ENCODE measurements around the gene RHOBTB3.

The RHOBTB3 gene

GRCh38 chr5:95713960-95714710, 17.0 kb upstream of the RHOBTB3 start:
- peak; percentile 61 for DNase-seq (ENCODE audit: low read depth)

DNA sequence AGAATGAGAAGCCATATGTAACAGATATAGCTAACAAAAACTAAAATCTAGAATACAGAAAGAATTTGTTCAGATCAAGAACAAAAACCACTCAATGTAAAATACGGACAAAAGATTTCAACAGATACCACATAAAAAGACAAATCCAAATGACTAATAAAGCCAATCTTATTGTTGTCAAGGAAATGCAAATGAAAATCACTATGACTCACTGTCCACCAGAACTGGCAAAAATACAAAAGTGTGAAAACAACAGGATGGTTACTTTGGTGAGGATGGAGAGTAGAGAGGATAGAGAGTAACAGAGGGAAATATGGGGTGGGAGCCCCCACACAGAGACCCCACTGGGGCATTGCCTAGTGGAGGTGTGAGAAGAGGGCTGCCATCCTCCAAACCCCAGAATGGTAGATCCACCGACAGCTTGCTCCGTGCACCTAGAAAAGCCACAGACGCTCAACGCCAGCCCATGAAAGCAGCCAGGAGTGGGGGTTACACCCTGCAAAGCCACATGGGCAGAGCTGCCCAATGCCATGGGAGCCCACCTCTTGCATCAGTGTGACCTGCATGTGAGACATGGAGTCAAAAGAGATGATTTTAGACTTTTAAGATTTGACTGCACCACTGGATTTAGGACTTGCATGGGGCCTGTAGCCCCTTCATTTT, 15.2 kb upstream of the RHOBTB3 start:
- peak; percentile 81 for DNase-seq (ENCODE audit: low read depth)

- no peak for DNase-seq (ENCODE audit: low read depth)
Measured at GRCh38 chr5:95717439-95717838, 13.7 kb upstream of the RHOBTB3 start.

DNA sequence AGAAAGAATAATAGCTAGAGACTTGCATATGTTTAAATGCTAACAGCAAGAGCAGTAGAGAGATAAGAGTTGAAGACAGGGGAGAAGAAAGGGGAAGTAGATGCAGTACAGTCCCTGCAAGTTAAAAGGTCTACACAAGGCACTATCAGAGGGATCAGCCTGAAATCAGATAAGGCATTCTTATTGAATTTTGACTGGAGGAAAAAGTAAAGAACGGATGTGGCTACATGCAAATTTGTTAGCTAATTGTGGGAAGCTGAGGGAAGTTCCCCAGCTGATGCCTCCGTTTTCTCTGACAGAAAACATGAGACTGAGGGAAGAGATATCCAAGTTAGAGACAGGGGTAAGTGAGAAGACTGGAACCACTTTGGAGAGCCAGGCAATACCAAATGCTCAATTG, 12.9 kb upstream of the RHOBTB3 start:
- peak; percentile 66 for DNase-seq (ENCODE audit: low read depth)

- no peak for DNase-seq (ENCODE audit: low read depth)
Measured at GRCh38 chr5:95718738-95719137, 12.4 kb upstream of the RHOBTB3 start.

DNA sequence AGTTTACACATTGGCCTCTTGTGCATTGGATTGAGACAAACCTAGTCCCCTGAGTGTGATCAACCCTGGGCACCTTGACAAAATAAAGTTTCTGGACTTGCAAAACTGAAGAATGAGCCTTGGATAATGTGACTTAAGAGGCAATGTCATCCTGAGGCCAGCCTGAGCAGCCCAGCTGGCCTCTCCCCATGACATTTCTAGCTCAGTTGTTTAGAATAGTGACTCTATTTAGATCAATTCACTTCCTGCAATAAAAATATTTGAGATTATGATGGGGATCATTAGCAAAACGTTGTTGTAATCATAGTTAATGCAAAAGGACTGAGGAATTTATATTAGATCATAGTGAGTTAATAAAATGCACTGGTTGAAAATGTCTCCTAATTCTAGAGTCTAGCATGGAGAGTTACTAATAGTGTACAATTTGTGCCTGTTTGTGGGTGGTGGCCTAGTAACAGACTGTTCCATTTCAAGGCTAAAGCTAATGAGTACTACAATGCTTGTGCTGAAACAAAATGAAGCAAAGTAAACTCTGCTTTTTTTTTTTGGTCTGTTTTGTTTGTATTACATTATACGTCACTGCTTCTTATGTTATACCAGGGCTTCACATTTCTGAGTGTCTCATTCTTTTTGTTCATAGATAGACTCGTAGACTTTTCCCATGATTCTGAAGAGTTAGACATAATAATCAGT, 10.9 kb upstream of the RHOBTB3 start:
- no peak for DNase-seq (ENCODE audit: low read depth)

- no peak for DNase-seq (ENCODE audit: low read depth)
Measured at GRCh38 chr5:95721582-95722295, 9.4 kb upstream of the RHOBTB3 start.

DNA sequence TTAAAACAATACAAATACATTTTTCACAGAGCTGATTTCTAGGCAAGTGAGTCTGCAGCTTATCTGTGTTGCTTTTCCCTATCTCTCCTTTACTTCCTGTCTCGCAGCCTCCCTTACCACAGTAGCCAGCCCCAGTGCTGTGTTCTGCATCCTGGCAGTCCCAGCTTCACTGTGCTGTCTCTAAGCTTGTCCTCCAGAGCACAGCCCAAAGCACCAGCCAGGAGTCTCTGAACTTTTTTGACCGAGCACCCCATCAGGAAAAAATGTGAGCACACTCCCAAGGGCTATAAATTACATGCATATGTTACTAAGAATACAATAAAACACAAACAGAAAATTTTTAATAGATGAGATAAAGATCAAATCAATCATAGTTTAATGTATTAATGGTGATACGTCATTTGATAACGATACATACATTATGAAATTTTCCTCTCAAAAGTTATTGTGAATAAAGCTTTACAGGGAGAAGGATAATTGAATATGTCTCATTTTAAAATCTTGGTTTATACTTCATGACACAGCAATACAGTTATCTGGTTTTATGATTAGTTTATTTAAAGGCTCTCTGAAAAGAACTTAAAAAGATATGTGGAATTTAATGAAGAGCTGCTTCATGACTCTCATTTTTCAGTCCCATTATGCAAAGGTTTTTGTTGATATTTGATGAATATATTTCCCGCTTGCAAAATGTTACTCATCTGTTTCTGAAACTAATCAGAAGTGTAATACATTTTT, 7.3 kb upstream of the RHOBTB3 start:
- DNase-seq (ENCODE audit: low read depth) = peak; percentile 83

DNA sequence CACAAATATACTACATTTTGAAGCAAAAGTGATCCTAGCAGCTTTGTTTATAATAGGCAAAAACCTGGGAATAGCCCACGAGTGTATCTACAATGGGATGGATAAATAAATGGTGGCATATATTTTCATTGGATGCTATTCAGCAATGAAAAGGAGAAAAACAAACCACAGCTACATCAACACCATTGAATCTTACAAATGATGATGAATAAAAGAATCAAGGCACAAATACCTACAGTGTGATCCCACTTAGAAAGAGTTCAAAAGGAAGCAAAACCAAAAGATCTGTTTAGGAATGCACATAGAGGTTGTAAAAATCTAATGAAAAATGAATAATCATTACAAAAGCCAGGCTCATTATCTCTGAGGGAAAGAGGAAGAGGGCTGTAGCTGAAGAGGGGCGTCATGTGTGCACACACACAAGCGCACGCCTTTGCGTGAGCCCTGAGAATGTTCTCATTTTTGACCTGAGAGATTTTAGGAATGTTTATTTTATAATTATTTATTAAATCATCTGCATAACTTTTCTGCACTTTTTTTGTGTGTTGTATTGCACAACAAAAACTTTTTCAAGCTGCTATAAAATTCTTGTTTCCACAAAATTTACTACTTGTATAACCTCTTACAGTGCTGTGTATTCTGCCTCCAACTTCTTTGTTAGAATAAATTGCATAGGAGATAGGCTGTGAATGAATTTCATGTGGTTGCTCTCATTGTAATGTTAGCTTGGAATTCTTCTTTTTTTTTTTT, 5.9 kb upstream of the RHOBTB3 start:
- DNase-seq (ENCODE audit: low read depth) = no peak

GRCh38 chr5:95725937-95726810, 5.0 kb upstream of the RHOBTB3 start:
- DNase-seq (ENCODE audit: low read depth) = no peak

GRCh38 chr5:95726811-95727763, 4.0 kb upstream of the RHOBTB3 start:
- no peak for DNase-seq (ENCODE audit: low read depth)

- no peak for DNase-seq (ENCODE audit: low read depth)
Measured at GRCh38 chr5:95727764-95728191, 3.4 kb upstream of the RHOBTB3 start.

DNA sequence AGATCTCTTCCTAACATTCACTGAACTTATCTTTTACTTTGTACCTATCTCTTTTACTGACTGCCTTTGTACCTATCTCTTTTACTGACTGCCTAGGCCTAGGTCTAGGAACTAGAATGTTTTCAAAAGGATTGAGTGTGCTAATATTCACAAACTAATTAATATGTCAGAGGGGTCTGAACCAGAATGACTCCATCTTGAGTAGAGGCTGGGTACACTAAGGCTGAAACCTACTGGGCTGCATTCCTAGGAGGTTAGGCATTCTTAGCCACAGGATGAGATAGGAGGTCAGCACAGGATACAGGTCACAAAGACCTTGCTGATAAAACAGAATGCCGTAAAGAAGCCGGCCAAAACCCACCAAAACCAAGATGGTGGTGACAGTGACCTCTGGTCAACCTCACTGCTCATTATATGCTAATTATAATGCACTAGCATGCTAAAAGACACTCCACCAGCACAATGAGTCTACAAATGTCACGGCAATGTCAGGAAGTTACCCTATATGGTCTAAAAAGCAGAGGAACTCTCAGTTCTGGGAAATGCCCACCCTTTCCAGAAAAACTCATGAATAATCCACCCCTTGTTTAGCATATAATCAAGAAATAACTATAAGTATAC, 2.5 kb upstream of the RHOBTB3 start:
- no peak for DNase-seq (ENCODE audit: low read depth)

DNA sequence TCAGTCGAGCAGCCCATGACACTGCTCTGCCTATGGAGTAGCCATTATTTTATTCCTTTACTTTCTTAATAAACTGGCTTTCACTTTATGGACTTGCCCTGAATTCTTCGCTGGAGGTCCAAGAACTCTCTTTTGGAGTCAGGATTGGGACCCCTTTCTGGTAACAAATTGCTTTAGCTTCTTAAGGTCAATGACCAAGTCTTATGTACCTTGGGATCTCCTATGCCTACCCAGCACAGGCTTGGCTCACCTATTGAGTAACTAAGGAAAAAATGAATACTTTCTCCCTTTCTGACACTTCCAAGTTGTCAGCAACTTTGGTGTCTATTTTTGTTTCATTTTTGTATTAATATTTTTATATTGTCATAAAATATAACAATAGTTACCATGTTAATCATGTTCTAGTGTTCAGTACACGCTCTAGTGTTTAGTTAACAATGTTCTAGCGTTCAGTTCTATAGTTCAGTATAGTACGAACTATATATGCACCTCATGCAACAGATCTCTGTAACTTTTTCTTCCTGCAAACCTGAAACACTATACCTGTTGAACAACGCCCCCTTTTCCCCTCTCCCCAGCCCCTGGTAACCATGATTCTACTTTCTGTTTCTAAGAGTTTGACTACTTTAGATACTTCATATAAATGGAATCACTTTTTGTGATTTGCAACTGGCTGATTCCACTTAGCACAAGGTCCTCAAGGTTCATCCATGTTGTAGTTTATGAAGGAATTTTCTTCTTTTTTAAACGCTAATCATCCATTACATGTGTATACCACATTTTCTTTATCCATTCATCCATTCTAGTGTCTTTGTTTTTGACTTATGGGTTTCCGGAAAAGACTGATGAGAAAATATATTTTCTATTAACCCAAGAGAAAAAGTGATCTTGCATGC, 1.8 kb upstream of the RHOBTB3 start:
- DNase-seq (ENCODE audit: low read depth) = no peak

- DNase-seq (ENCODE audit: low read depth) = no peak
Measured at GRCh38 chr5:95730011-95730700, 980 bp upstream of the RHOBTB3 start.
